ENCODE results near the gene TMEFF1.

DNA sequence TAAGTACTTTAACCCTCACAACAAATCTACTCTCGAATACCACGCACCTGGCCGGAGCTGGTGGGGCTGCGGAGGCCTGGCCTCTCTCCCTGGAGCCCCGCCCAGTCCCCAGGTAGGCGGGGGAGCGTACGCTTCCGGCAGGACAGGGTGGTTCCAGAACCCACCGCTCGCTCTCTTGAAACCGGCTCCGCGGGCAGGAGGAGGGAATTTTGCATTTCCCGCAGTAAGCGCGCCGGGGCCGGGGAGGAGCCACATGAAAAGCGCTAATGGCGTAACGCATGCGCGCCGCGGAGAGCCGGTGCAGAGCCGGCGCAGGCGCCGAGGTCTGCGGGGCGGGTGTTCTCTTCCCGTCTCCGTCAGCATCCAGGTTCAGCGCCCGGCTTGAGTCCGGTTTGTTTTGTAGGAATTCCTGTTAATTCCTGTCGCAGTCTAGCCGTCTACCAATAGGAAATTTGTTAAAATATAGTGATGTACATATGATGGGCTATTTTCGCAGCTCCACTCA, 125.7 kb downstream of the TMEFF1 start:
- TF ChIP-seq, protein P1, sequence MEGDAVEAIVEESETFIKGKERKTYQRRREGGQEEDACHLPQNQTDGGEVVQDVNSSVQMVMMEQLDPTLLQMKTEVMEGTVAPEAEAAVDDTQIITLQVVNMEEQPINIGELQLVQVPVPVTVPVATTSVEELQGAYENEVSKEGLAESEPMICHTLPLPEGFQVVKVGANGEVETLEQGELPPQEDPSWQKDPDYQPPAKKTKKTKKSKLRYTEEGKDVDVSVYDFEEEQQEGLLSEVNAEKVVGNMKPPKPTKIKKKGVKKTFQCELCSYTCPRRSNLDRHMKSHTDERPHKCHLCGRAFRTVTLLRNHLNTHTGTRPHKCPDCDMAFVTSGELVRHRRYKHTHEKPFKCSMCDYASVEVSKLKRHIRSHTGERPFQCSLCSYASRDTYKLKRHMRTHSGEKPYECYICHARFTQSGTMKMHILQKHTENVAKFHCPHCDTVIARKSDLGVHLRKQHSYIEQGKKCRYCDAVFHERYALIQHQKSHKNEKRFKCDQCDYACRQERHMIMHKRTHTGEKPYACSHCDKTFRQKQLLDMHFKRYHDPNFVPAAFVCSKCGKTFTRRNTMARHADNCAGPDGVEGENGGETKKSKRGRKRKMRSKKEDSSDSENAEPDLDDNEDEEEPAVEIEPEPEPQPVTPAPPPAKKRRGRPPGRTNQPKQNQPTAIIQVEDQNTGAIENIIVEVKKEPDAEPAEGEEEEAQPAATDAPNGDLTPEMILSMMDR (conservative IDR thresholded peaks at IDR 0.05 in 1 of 2, IDR thresholded peaks at IDR 0.05 in 1 of 2; ENCODE audit: low read depth in 1 of 2, low read length in 2 of 2) = no peak
- TF ChIP-seq EZH2 (IDR thresholded peaks at IDR 0.05; ENCODE audit: low read length, missing control alignments) = no peak
